Ecto neural progenitor cell (in vitro differentiated cells): ENCODE data around the gene ELFN2.
"Not testable (repeated sequence)": the region's sequence is repeated elsewhere in the genome, so short reads cannot be mapped to it uniquely, and the experiment has no call there.

ENCODE experiments used
- DNase-seq: peaks from one replicate; pipeline ENCODE4 v3.0.0-alpha.2; 2018; ENCODE audit warnings: low spot score

The ELFN2 gene

GRCh38 chr22:37409459-37410050 is 17.7 kb downstream of the ELFN2 start:
- no peak for DNase-seq

DNA sequence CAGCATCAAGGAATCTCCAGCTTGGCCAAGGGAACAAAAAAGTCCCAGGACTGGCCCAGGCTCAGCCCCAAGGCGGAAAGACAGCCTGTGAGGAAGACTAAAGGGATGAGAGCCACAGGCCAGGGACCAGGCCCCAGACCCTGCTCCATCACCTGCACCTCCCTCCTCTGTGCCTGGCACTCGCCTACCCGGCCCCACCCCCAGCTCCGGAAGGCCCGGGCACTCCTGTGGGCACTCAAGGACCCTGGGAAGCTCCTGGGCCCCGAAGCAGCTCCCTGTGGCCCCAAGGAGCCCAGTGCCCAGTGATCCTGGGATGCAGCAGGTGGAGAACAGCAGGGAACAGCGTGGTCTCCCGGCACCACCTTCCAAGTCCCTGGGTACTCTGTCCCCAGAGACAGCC is 18.2 kb downstream of the ELFN2 start:
- DNase-seq: no peak

DNA sequence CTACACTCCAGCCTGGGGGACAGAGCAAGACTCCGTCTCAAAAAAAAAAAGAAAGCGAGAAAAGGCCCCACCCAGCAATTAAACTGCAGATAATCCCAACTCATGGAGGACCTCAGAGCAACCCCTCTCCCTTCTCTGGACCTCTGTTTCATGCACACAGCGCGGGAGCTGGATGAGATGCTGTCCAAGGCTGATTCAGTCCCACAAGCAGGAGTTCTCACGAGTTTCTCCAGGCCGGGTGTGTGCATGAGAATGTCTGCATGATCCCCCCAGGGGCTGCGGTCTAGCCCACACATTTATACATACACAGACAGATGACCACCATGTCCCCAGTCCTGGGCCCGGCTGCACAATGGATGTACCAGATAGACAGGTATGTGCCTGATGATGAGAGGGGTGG is 19.4 kb downstream of the ELFN2 start:
- DNase-seq: no peak

DNA sequence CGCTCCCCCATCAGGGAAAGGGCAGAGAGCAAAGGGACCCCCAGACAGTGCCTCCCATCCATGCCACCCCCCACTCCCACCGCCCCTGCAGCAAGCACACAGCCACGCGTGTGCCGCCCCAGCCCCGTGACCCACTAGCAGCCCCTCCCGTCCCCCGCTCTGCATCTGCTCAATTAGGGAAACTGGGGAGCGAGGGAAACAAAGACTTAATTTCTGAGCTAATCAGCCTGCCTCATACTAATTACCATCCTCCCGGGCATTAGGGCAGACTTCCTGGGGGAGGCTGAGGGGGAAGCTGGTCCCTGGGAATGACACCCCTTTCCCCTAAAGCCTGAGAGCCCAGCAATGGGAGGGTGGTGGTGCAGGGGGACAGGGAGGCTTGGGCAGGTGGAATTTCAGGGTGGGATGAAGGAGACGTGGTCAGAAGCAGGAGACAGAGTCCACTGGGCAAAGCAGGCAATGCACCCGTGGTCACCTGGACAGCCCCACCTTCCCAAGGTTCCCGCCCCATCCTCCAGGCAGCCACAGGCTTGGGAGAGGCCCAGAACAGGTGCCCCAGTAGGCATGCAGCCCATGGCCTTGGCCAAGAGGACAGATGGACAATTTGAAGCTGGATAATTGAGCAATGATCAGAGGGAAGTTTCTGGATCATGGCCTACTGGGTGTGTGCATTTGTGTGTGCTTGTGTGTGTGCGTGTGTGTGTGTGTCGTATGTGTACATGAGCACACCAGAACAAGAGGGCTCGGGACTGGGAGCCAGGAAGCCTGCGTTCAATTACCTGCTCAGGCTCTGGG is 20.6 kb downstream of the ELFN2 start:
- no peak for DNase-seq

DNA sequence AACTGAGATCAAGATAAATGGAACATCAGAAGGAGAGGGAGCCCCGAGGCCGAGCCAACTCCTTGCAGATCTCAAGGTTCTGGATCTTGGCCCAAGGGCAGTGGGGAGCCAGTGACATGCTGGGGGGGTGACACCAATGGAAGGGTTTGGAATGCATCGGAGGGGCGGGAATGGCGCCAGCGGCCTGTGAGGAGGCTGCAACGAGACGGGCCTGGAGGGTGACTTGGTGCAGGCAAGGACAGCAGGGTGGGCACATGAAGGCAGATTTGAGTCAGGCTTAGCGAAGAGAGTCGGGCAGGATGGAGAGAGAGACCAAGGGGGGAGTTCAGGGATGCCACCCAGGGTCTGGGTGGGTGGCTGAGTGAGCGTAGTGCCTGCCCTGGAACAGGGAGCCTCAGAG is 23.2 kb downstream of the ELFN2 start:
- DNase-seq: no peak

- DNase-seq: peak; percentile 81
Measured at GRCh38 chr22:37403267-37403960, 23.9 kb downstream of the ELFN2 start.

GRCh38 chr22:37402184-37402506 is 25.1 kb downstream of the ELFN2 start:
- DNase-seq: no peak

DNA sequence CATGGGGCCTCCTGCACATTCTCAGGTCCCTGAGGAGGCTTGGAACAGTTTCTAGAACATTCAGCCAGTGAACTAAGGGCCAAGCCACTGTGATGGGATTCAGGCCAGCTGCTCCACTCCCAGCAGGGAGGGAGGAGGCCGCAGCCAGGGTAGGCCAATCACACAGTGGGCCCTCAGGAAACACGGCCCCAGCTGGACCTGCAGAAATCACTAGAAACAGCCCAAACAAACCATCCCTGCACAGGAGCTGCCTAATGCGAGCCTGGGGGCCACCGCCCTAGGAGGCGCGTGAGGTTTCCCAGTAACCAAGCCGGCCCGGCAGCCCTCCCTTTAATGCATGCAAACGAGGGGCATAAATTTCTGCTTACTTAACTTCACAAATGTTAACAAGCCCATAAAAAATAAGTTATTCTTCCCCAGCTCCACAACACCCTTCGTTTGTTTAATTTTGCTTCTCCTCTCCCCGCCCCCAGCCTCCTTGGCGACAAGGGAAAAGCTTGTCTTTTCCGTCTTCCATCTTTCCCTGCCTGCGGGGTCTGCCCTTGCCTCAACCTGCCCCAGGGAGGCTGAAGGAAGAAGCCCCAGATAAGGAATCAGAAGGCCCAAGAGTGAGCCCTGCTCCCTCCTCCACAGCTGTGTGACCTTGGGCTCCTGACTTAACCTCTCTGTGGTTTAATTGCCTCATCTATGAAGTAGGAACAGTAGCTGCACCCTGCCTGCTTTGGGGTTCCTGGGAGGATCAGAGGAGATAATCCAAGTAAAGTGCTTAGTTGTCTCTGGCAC is 25.7 kb downstream of the ELFN2 start:
- DNase-seq: no peak

DNA sequence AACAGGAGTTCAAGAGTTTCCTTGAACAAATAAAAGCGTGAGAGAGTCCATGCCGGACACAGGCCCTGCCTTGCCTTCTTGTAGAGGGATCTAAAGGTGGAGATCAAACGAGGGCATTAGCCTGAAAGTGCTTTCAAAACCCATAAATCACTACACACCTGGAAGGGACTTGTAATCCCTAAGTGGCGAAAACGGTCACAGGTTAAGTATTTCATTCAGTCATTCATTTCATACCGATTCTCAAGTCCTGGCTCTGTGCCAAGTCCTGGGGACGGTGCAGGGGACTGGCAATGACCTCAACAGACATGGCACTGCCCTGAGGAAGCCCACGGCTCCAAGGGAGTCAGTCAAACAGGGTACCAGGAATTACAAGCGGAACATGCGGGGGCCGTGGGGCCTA is 26.6 kb downstream of the ELFN2 start:
- DNase-seq: no peak

DNA sequence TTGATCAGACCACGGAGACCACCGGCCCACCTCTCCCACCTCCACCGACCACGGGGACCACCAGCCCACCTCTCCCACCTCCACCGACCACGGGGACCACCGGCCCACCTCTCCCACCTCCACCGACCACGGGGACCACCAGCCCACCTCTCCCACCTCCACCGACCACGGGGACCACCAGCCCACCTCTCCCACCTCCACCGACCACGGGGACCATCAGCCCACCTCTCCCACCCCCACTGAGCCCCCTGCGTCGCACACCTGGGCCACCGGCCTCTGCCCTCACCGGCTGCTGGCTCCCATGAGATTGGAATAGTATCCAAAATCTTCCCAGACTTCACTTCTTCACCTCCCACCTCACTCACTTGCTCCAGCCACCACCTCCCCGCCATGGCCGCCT is 27.8 kb downstream of the ELFN2 start:
- not testable (repeated sequence) for DNase-seq

DNA sequence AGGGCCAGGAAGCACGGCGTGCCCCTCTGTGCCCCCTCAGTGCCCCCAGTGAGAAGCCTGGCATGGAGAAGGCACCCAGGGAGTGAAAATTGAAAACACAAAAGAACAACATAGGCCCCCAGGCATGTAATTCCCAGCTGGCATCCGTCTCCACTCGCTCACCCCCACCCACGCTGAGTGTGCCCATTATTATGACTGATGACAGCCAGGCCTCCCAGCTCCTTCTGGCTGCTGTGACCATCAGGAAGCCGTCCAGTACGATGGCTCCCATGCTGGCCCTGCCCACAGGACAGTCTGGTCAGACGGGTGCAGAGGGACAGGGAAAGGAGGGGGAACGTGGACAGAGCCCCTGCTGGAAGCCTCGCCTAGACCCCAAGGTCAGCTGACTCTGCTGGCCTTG is 30.1 kb downstream of the ELFN2 start:
- DNase-seq: no peak

DNA sequence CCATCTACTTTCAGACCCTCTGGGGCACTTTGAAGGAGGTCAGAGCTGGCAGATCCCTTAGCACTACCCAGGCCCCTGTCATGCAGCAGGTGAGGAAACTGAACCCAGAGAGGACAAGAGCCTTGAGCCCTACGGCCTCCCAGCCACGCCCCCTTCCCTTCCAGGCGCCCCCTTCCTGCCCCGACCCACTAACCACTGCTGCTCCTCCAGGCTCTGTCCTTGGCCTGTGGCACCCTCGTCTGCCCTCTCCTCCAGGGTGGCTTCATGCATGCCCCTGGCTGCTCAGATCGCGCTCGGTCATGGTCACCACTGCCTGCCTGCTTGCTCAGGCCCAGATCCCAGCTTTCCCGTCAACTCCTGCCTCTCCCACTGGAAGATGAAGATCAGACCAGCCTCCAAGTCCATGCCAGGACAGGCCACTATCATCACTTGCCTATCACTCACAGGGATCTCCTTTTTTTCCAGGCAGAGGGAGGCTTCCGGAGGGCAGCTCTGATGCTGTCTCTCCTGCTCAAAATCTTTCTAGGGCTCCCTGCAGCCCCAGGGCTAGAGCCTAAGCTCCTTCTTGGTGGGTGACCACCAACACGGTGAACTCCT is 30.7 kb downstream of the ELFN2 start:
- no peak for DNase-seq

- no peak for DNase-seq
Measured at GRCh38 chr22:37394341-37394740, 32.9 kb downstream of the ELFN2 start.

GRCh38 chr22:37393746-37394145 is 33.5 kb downstream of the ELFN2 start:
- no peak for DNase-seq

- no peak for DNase-seq
Measured at GRCh38 chr22:37392721-37393328, 34.5 kb downstream of the ELFN2 start.

GRCh38 chr22:37391702-37392101 is 35.6 kb downstream of the ELFN2 start:
- DNase-seq: no peak

DNA sequence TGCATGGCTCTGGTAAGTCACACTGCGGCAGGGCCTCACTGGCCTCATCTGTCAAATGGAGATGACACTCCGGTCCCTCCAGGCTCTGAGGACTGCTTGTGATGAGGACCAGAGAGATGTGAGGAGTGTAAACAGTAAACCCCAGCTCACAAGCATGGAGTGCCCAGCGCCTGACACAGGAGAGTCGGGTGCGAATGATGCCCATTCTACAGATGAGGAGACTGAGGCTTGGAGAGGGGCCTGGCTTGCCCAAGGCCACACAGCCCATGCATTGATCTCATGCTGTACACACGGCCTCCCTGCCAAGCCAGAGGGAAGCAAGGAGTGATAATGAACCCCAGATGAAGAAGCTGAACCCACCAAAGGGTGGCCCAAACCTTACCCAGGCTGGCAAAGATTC is 37.2 kb downstream of the ELFN2 start:
- DNase-seq: no peak

DNA sequence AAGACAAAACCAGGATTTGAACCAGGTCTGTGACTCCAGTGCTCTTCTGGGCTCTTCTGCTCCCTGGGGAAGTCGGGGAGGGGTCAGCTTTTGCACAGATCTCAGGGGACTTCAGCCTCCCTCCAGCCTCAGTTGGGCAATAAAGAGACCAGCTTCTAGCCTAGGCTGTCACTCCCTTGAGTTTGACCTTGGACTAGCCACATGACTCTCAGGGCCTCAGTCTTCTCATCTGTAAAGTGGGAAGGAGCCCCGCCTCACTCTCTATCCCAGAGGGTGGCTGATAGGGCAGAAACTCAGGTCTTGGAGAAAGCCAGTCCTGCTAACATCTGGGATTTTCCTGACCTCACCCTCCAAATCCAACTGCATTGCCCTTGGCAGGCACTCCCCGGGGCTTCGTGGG is 38.7 kb downstream of the ELFN2 start:
- no peak for DNase-seq

DNA sequence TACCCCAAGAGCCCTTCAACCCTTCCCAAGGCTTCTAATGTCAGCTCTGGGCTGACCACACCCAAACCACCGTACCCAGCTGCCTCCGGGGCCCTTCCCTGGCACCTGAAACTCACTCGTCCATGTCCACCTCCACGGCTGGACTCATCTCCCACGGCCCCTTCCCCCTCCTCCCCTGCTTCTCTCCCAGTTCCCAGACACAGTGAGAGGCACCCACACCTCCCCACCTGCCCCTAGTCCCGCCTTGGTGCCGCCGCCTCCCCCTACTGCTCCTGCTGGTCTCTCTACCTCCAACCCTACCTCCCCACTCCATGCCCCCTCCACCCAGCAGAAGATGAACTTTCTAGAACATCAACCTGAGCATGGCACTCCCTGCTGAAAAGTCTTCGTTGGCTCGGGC is 39.5 kb downstream of the ELFN2 start:
- DNase-seq: no peak

- DNase-seq: no peak
Measured at GRCh38 chr22:37386441-37386840, 40.8 kb downstream of the ELFN2 start.

DNA sequence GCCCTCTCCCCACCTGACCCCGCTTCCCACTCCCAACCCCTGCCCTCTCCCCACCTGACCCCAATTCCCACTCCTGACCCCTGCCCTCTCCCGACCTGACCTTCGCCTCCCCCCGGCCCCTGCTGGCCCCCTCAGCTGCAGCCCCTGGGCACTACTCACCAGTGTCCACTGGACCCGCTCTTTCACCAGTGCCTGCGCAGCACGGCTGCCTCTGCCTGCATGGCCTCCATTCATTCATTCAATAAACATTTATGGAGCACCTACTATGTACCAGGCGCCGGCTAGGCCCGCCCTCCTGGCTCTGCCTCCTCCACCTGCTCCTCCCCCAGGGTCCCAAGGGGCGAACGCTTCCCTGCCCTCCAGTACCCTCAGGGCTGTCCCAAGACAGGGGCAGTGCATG is 42.6 kb downstream of the ELFN2 start:
- DNase-seq: no peak

- no peak for DNase-seq
Measured at GRCh38 chr22:37383341-37383740, 43.9 kb downstream of the ELFN2 start.
